H9 (cell line): Measurements from ENCODE around the gene ANKRD39. TPM values are rescaled to one million over a fixed set of nuclear protein-coding genes. Genes with fewer than 3 reads are reported as not detected.

Experiments
- DNase-seq: peaks from one replicate; pipeline ENCODE4 v3.0.0-alpha.2; 2017
- H2AFZ ChIP-seq: one replicate; pipeline ENCODE4 v1.6.1; 2013; ENCODE audit warnings: mild to moderate bottlenecking, low read length, control low read depth, moderate library complexity
- H2AK5ac ChIP-seq: 2 replicates; pipeline ENCODE4 v1.6.1; 2013; ENCODE audit warnings: low read length, control low read depth, mixed read lengths; ENCODE audit not compliant: insufficient read length
- H2BK120ac ChIP-seq: one replicate; pipeline ENCODE4 v1.6.1; 2013; ENCODE audit warnings: low read depth, mild to moderate bottlenecking, low read length, control low read depth, inconsistent platforms; ENCODE audit not compliant: poor library complexity, severe bottlenecking
- H2BK12ac ChIP-seq: 2 replicates; pipeline ENCODE4 v1.6.1; 2013; ENCODE audit warnings: low read length, control low read depth, mixed read lengths, low read depth; ENCODE audit not compliant: insufficient read length
- H2BK15ac ChIP-seq: 2 replicates; pipeline ENCODE4 v1.6.1; 2013; ENCODE audit warnings: low read depth, low read length, control low read depth
- H2BK20ac ChIP-seq: one replicate; pipeline ENCODE4 v1.6.1; 2013; ENCODE audit warnings: low read depth, mild to moderate bottlenecking, low read length, control low read depth, inconsistent platforms; ENCODE audit not compliant: poor library complexity, severe bottlenecking
- H2BK5ac ChIP-seq: 2 replicates; pipeline ENCODE4 v1.6.1; 2013; ENCODE audit warnings: low read length, control low read depth, mixed read lengths; ENCODE audit not compliant: insufficient read length
- H3K14ac ChIP-seq: 2 replicates; pipeline ENCODE4 v1.6.1; 2013; ENCODE audit warnings: low read length, control low read depth; ENCODE audit not compliant: insufficient read depth
- H3K18ac ChIP-seq: 2 replicates; pipeline ENCODE4 v1.6.1; 2013; ENCODE audit warnings: low read depth, mild to moderate bottlenecking, mixed read lengths, low read length, control low read depth; ENCODE audit not compliant: insufficient read length
- H3K23ac ChIP-seq: 2 replicates; pipeline ENCODE4 v1.6.1; 2013; ENCODE audit warnings: low read length, control low read depth, mixed read lengths, low read depth; ENCODE audit not compliant: insufficient read length
- H3K23me2 ChIP-seq: 2 replicates; pipeline ENCODE4 v1.6.1; 2013; ENCODE audit warnings: low read depth, mild to moderate bottlenecking, mixed read lengths, low read length, control low read depth; ENCODE audit not compliant: insufficient read length, poor library complexity, severe bottlenecking
- H3K27ac ChIP-seq: 2 replicates; pipeline ENCODE4 v1.5.1; 2013; ENCODE audit warnings: low read length, control low read depth, mixed read lengths, low read depth; ENCODE audit not compliant: insufficient read length
- H3K27me3 ChIP-seq: 2 replicates; pipeline ENCODE4 v1.6.1; 2013; ENCODE audit warnings: low read length, control low read depth, inconsistent platforms; ENCODE audit not compliant: insufficient read depth
- H3K4ac ChIP-seq: 2 replicates; pipeline ENCODE4 v1.6.1; 2013; ENCODE audit warnings: low read depth, mild to moderate bottlenecking, control low read depth, inconsistent platforms, low read length, moderate library complexity
- H3K4me1 ChIP-seq: 2 replicates; pipeline ENCODE4 v1.6.1; 2013; ENCODE audit warnings: low read length, control low read depth, inconsistent platforms; ENCODE audit not compliant: insufficient read depth
- H3K4me2 ChIP-seq: 2 replicates; pipeline ENCODE4 v1.6.1; 2013; ENCODE audit warnings: low read length, control low read depth, mixed read lengths; ENCODE audit not compliant: insufficient read length, insufficient read depth
- H3K56ac ChIP-seq: 2 replicates; pipeline ENCODE4 v1.6.1; 2013; ENCODE audit warnings: low read depth, mild to moderate bottlenecking, mixed read lengths, low read length, control low read depth; ENCODE audit not compliant: insufficient read length
- H3K79me1 ChIP-seq: 2 replicates; pipeline ENCODE4 v1.6.1; 2013; ENCODE audit warnings: low read depth, mild to moderate bottlenecking, moderate library complexity, low read length, control low read depth, inconsistent platforms; ENCODE audit not compliant: insufficient read depth, poor library complexity, severe bottlenecking
- H3K79me2 ChIP-seq: 2 replicates; pipeline ENCODE4 v1.6.1; 2013; ENCODE audit warnings: low read length, control low read depth, inconsistent platforms; ENCODE audit not compliant: insufficient read depth
- H3K9ac ChIP-seq: 2 replicates; pipeline ENCODE4 v1.6.1; 2013; ENCODE audit warnings: low read length, control low read depth, mixed read lengths; ENCODE audit not compliant: insufficient read length; ENCODE audit errors: extremely low read depth
- H3K9me3 ChIP-seq: one replicate; pipeline ENCODE4 v1.6.1; 2013; ENCODE audit warnings: low read depth, low read length, inconsistent platforms; ENCODE audit not compliant: control insufficient read depth
- H3T11ph ChIP-seq: one replicate; pipeline ENCODE4 v1.6.1; 2013; ENCODE audit warnings: mild to moderate bottlenecking, low read length, control low read depth, inconsistent platforms
- H4K20me1 ChIP-seq: one replicate; pipeline ENCODE4 v1.6.1; 2013; ENCODE audit not compliant: control insufficient read depth, insufficient read length, insufficient read depth
- H4K5ac ChIP-seq: 2 replicates; pipeline ENCODE4 v1.6.1; 2013; ENCODE audit warnings: low read depth, mild to moderate bottlenecking, mixed read lengths, low read length, control low read depth; ENCODE audit not compliant: insufficient read length
- H4K8ac ChIP-seq: replicated peaks from 2 replicates; pipeline ENCODE4 v1.6.1; 2013; ENCODE audit warnings: low read length, control low read depth, mixed read lengths, low read depth; ENCODE audit not compliant: insufficient read length
- H4K91ac ChIP-seq: 2 replicates; pipeline ENCODE4 v1.6.1; 2013; ENCODE audit warnings: low read depth, mild to moderate bottlenecking, moderate library complexity, mixed read lengths, low read length, control low read depth; ENCODE audit not compliant: insufficient read length
- H3K27ac Mint-ChIP-seq, 3 experiments: 2 replicates in 2 of 3; 3 replicates in 1 of 3; pipeline ENCODE4 v1.8.0; 2020 to 2021; ENCODE audit warnings: mixed read lengths in 3 of 3, mild to moderate bottlenecking in 1 of 3, moderate library complexity in 1 of 3
- H3K27me3 Mint-ChIP-seq: 2 replicates; pipeline ENCODE4 v1.8.0; 2021; ENCODE audit warnings: low read depth, mild to moderate bottlenecking, moderate library complexity, mixed read lengths
- H3K36me3 Mint-ChIP-seq, 3 experiments: 2 replicates in 2 of 3; 3 replicates in 1 of 3; pipeline ENCODE4 v1.8.0; 2020 to 2021; ENCODE audit warnings: low read depth in 3 of 3, mixed read lengths in 3 of 3; ENCODE audit not compliant: insufficient read depth in 1 of 3
- H3K4me1 Mint-ChIP-seq, 2 experiments: 2 replicates each; pipeline ENCODE4 v1.8.0; 2020; ENCODE audit warnings: mixed read lengths in 2 of 2
- H3K4me3 Mint-ChIP-seq, 2 experiments: 2 replicates in 1 of 2; 3 replicates in 1 of 2; pipeline ENCODE4 v1.8.0; 2020 to 2021; ENCODE audit warnings: mild to moderate bottlenecking in 2 of 2, mixed read lengths in 2 of 2, moderate library complexity in 1 of 2
- H3K9me3 Mint-ChIP-seq, 2 experiments: 2 replicates in 1 of 2; 3 replicates in 1 of 2; pipeline ENCODE4 v1.8.0; 2020; ENCODE audit warnings: mild to moderate bottlenecking in 2 of 2, mixed read lengths in 2 of 2, moderate library complexity in 1 of 2
- CTCF ChIP-seq: fragments of 200-600 bp; sonication (generic); conservative IDR thresholded peaks from 3 replicates; pipeline ENCODE4 v1.8.0; 2021; ENCODE audit warnings: antibody characterized with exemption, mild to moderate bottlenecking
- WGBS: extraction: QIAGEN DNeasy Blood & Tissue Kit; methylation state at CpG from one replicate; pipeline ENCODE4 v1.1.7; 2013; ENCODE audit warnings: missing lambda C conversion rate, low lambda C conversion rate, mixed read lengths; ENCODE audit not compliant: insufficient read length; ENCODE audit errors: extremely low coverage; 5-methylcytosine and 5-hydroxymethylcytosine counted together
- total RNA-seq: library from RNA; stranded (reverse); gene quantifications from 2 replicates; pipeline ENCODE4 v1.2.1, GENCODE V29; 2021

The ANKRD39 gene
- total RNA-seq, 1 experiment from 2014 or later: 13.0 TPM

GRCh38 chr2:96825057-96825456 lies 32.8 kb downstream of the ANKRD39 start:
- Histone ChIP-seq H3K18ac (no peak overlapping the region), H3K79me1 (peaks cover 4% of the 10 kb centered on the region), H2BK120ac (no peak overlapping the region), H3T11ph (no peak overlapping the region), H2BK5ac (no peak overlapping the region), H3K79me2 (peaks cover 3% of the 10 kb centered on the region; the same call in 1 of the 2 replicates), H4K91ac (no peak overlapping the region), H3K4me1 (no peaks in the 10 kb centered on the region), H3K27me3 (no peaks in the 10 kb centered on the region), H3K4ac (no peak overlapping the region), H4K20me1 (no peaks in the 10 kb centered on the region), H3K9me3 (no peaks in the 10 kb centered on the region), H3K56ac (no peak overlapping the region), H3K23me2 (no peaks in the 10 kb centered on the region), H2BK20ac (no peak overlapping the region), H2BK15ac (no peak overlapping the region), H3K23ac (no peak overlapping the region), H2AK5ac (no peak overlapping the region), H3K27ac (no peak overlapping the region), H2AFZ (no peak overlapping the region), H2BK12ac (no peak overlapping the region), H3K4me2 (no peak overlapping the region), H3K9ac (no peak overlapping the region), H4K8ac (no peak overlapping the region), H4K5ac (no peak overlapping the region), H3K14ac (no peak overlapping the region)
- Mint-ChIP-seq H3K36me3 (peaks cover 28 to 69% (median 64%) of the 10 kb centered on the region in 3 experiments), H3K4me3 (no peak overlapping the region), H3K9me3 (no peaks in the 10 kb centered on the region), H3K27ac (peak overlapping the region in 1 of 3 experiments; percentile 58; a peak in 1 of 7 replicates), H3K4me1 (peaks cover 12 to 14% of the 10 kb centered on the region in 2 experiments), H3K27me3 (no peaks in the 10 kb centered on the region)
- WGBS: no CpG with 5 or more reads among the region's 14 CpGs
- no peak for DNase-seq
- TF ChIP-seq CTCF: no peak
